ENCODE data around the gene TCF25.

The TCF25 gene

GRCh38 chr16:89880477-89881367 lies 7.3 kb downstream of the TCF25 start:
- DNase-seq (ENCODE audit: low read depth), result no peak

GRCh38 chr16:89881368-89881730 lies 8.0 kb downstream of the TCF25 start:
- DNase-seq (ENCODE audit: low read depth), result no peak

GRCh38 chr16:89883346-89884040 lies 10.1 kb downstream of the TCF25 start:
- DNase-seq (ENCODE audit: low read depth), result no peak

- no peak for DNase-seq (ENCODE audit: low read depth)
Measured at GRCh38 chr16:89884041-89884421, 10.6 kb downstream of the TCF25 start.

- DNase-seq (ENCODE audit: low read depth), result no peak
Measured at GRCh38 chr16:89887243-89887642, 13.9 kb downstream of the TCF25 start.

- no peak for DNase-seq (ENCODE audit: low read depth)
Measured at GRCh38 chr16:89890200-89890599, 16.8 kb downstream of the TCF25 start.

- no peak for DNase-seq (ENCODE audit: low read depth)
Measured at GRCh38 chr16:89890886-89891657, 17.7 kb downstream of the TCF25 start.

- no peak for DNase-seq (ENCODE audit: low read depth)
Measured at GRCh38 chr16:89892055-89892630, 18.8 kb downstream of the TCF25 start.

GRCh38 chr16:89892635-89893034 lies 19.2 kb downstream of the TCF25 start:
- no peak for DNase-seq (ENCODE audit: low read depth)

GRCh38 chr16:89893642-89894548 lies 20.5 kb downstream of the TCF25 start:
- no peak for DNase-seq (ENCODE audit: low read depth)

GRCh38 chr16:89895482-89896250 lies 22.3 kb downstream of the TCF25 start:
- DNase-seq (ENCODE audit: low read depth), result no peak

- DNase-seq (ENCODE audit: low read depth), result no peak
Measured at GRCh38 chr16:89897204-89897603, 23.8 kb downstream of the TCF25 start.

- no peak for DNase-seq (ENCODE audit: low read depth)
Measured at GRCh38 chr16:89898201-89898967, 25.0 kb downstream of the TCF25 start.

- no peak for DNase-seq (ENCODE audit: low read depth)
Measured at GRCh38 chr16:89899879-89900481, 26.6 kb downstream of the TCF25 start.

GRCh38 chr16:89900885-89901284 lies 27.5 kb downstream of the TCF25 start:
- no peak for DNase-seq (ENCODE audit: low read depth)

GRCh38 chr16:89902980-89903379 lies 29.6 kb downstream of the TCF25 start:
- no peak for DNase-seq (ENCODE audit: low read depth)

GRCh38 chr16:89903908-89904515 lies 30.6 kb downstream of the TCF25 start:
- no peak for DNase-seq (ENCODE audit: low read depth)

- no peak for DNase-seq (ENCODE audit: low read depth)
Measured at GRCh38 chr16:89904606-89905510, 31.5 kb downstream of the TCF25 start.

Data from HS-27A (cell line).